ENCODE data around the gene TPRX1.

DNA sequence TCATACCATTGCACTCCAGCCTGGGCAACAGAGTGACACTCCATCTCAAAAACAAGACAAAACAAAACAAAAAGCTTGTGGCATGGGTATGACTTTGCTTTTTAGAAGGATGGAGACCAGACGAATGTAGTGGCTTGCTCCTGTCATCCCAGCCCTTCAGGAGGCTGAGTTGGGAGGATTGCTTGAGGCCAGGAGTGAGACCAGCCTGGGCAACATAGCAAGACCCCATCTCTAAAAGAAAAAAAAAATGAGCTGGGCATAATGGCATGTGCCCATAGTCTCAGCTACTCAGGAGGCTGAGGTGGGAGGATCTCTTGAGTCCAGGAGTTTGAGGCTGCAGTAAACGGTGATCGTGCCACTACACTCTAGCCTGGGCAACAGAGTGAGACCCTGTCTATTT lies 42.2 kb downstream of the TPRX1 start:
- TF ChIP-seq, protein P1, sequence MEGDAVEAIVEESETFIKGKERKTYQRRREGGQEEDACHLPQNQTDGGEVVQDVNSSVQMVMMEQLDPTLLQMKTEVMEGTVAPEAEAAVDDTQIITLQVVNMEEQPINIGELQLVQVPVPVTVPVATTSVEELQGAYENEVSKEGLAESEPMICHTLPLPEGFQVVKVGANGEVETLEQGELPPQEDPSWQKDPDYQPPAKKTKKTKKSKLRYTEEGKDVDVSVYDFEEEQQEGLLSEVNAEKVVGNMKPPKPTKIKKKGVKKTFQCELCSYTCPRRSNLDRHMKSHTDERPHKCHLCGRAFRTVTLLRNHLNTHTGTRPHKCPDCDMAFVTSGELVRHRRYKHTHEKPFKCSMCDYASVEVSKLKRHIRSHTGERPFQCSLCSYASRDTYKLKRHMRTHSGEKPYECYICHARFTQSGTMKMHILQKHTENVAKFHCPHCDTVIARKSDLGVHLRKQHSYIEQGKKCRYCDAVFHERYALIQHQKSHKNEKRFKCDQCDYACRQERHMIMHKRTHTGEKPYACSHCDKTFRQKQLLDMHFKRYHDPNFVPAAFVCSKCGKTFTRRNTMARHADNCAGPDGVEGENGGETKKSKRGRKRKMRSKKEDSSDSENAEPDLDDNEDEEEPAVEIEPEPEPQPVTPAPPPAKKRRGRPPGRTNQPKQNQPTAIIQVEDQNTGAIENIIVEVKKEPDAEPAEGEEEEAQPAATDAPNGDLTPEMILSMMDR (IDR thresholded peaks at IDR 0.05), result no peak
- no peak for TF ChIP-seq POLR2A (IDR thresholded peaks at IDR 0.05)

Measured in uterus (tissue), 2 donors.